ENCODE measurements around the gene HELZ. TPM values are rescaled to one million over a fixed set of nuclear protein-coding genes. Genes with fewer than 3 reads are reported as not detected.
A peak's percentile ranks its signal among the peaks of the same experiment; 100 is the strongest.

HELZ gene
- total and polyA plus RNA-seq, 2 donors (not counting 1 experiment from before 2014, with no cell fraction given): 10.4 to 97.8 TPM

DNA sequence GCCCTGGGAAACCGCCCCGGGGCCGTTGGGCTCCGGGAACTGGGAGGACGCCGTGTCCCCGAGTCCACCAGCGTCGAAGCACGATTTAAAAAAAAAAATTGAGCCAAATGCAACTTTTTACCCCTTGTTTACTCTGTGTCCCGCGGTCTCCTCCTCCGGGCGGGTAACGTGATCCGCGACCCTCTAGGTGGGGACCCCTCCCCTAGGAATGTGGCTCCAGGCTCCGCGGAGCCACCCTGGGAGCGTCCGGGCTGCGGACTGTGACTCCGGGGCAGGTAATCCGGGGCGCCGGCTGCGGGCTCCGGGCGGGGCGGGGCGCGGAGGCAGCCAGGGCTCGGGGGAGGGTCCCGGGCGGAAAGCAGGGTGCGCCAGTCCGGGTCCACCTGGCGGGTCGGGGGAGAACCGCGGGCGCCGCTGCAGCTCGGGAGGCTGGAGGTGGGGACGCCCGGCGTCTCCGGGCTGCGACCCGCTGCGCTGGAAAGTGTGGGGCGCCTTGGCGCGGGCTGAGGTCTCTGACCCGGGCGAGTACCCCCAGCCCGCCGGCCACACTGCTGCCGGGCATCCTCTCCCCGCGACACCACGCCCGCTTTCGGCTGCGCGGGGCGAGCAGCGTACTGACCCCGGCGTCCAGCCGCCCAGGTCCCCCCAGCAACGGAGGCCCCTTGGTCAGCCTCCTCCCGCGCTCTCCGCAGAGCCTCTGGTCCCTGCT, 852 bp upstream of the HELZ start:
- Mint-ChIP-seq H3K4me1 (peaks cover 38% of the 10 kb centered on the region), H3K27ac (no peak overlapping the region), H3K9me3 (ENCODE audit: insufficient read depth) (no peaks in the 10 kb centered on the region), H3K27me3 (peaks cover 4% of the 10 kb centered on the region), H3K4me3 (peak overlapping the region; percentile 87)
- intact Hi-C loops (cut with micrococcal nuclease): loop anchor here (2.0 kb wide), 2 partner anchors 121 to 471 kb away; partner anchors contain the start of genes NOL11 and PSMD12
- Histone ChIP-seq H3K4me1 (ENCODE audit: control insufficient read depth in 2 of 2, insufficient read depth in 2 of 2, low read length in 2 of 2) (peaks cover 21 to 23% of the 10 kb centered on the region in 2 donors), H3K9me3 (ENCODE audit: control extremely low read depth in 1 of 3, control insufficient read depth in 2 of 3, insufficient read depth in 1 of 3, low read length in 2 of 3) (no peaks in the 10 kb centered on the region), H3K27ac (ENCODE audit: low read length in 2 of 2) (no peak overlapping the region), H3K36me3 (replicated peaks in 1 of 2; ENCODE audit: control extremely low read depth in 1 of 2, control insufficient read depth in 1 of 2, extremely low read depth in 1 of 2, insufficient read depth in 2 of 2, low read length in 1 of 2) (peaks cover 0 to 10% of the 10 kb centered on the region in 2 experiments), H3K79me2 (ENCODE audit: control insufficient read depth, insufficient read depth, low read length) (peaks cover 48% of the 10 kb centered on the region), H3K27me3 (replicated peaks in 1 of 4; ENCODE audit: control extremely low read depth in 1 of 4, control insufficient read depth in 3 of 4, insufficient read depth in 4 of 4, low read length in 3 of 4) (peaks cover 0 to 9% (median 0%) of the 10 kb centered on the region in 4 experiments), H3K4me2 (replicated peaks; ENCODE audit: low read depth, low read length, poor library complexity, severe bottlenecking) (peak overlapping the region; percentile 99), H4K20me1 (ENCODE audit: control insufficient read depth, insufficient read depth, low read length, poor library complexity, severe bottlenecking) (peaks cover 10% of the 10 kb centered on the region), H3K9ac (ENCODE audit: low read length) (peak overlapping the region; percentile 93), H3K4me3 (ENCODE audit: control extremely low read depth in 1 of 5, extremely low read depth in 1 of 5, insufficient read depth in 1 of 5, low read depth in 2 of 5, low read length in 4 of 5) (peak overlapping the region; percentile 71 to 94 (median 90)), H2AFZ (ENCODE audit: insufficient read depth, low read depth, low read length, poor library complexity, severe bottlenecking) (peak overlapping the region; percentile 99)
- POLR2A ChIA-PET: interaction anchor here (0.8 kb wide), 1 partner anchor 149 kb away, joined by 4 read pairs; no protein-coding TSS in a partner anchor
- under 1% methylated on average over 74 of the region's 75 CpGs for WGBS (ENCODE audit: insufficient coverage)
- CTCF ChIA-PET: no interaction called here
- DNase-seq (peak; percentile 44), ATAC-seq (ENCODE audit: low read depth) (peak; percentile 16)
- TF ChIP-seq EZH2 (IDR thresholded peaks at IDR 0.05; ENCODE audit: borderline replicate concordance, insufficient read depth, low read depth, low read length, poor library complexity, severe bottlenecking): no peak
- TF ChIP-seq, protein P1, sequence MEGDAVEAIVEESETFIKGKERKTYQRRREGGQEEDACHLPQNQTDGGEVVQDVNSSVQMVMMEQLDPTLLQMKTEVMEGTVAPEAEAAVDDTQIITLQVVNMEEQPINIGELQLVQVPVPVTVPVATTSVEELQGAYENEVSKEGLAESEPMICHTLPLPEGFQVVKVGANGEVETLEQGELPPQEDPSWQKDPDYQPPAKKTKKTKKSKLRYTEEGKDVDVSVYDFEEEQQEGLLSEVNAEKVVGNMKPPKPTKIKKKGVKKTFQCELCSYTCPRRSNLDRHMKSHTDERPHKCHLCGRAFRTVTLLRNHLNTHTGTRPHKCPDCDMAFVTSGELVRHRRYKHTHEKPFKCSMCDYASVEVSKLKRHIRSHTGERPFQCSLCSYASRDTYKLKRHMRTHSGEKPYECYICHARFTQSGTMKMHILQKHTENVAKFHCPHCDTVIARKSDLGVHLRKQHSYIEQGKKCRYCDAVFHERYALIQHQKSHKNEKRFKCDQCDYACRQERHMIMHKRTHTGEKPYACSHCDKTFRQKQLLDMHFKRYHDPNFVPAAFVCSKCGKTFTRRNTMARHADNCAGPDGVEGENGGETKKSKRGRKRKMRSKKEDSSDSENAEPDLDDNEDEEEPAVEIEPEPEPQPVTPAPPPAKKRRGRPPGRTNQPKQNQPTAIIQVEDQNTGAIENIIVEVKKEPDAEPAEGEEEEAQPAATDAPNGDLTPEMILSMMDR (IDR thresholded peaks at IDR 0.05): no peak

Measured in B cell (primary cell).